Muscle layer of colon (tissue), 2 donors: Measurements from ENCODE around the gene MMP20.

Experiments
- H3K27ac ChIP-seq: one replicate; pipeline ENCODE4 v1.7.0; 2013; ENCODE audit warnings: low read depth, mild to moderate bottlenecking, low read length, moderate library complexity
- H3K27me3 ChIP-seq, 2 donors: one replicate each; pipeline ENCODE4 v1.7.0; 2013; ENCODE audit warnings: low read length in 2 of 2, mild to moderate bottlenecking in 2 of 2; ENCODE audit not compliant: insufficient read depth in 2 of 2, control insufficient read depth in 1 of 2
- H3K36me3 ChIP-seq: one replicate; pipeline ENCODE4 v1.7.0; 2013; ENCODE audit warnings: mild to moderate bottlenecking, low read length; ENCODE audit not compliant: insufficient read depth
- H3K4me1 ChIP-seq: one replicate; pipeline ENCODE4 v1.7.0; 2013; ENCODE audit warnings: mild to moderate bottlenecking, low read length; ENCODE audit not compliant: insufficient read depth
- H3K4me3 ChIP-seq, 2 donors: one replicate each; pipeline ENCODE4 v1.7.0; 2013; ENCODE audit warnings: low read length in 2 of 2, low read depth in 1 of 2, mild to moderate bottlenecking in 1 of 2, moderate library complexity in 1 of 2
- H3K9ac ChIP-seq: one replicate; pipeline ENCODE4 v1.7.0; 2013; ENCODE audit warnings: low read length
- H3K9me3 ChIP-seq: one replicate; pipeline ENCODE4 v1.7.0; 2013; ENCODE audit warnings: mild to moderate bottlenecking, low read length
- donor health status: abdominal sarcoma.
- donor health status: Adenocarcinoma of cecum.

MMP20 gene

GRCh38 chr11:102573851-102574250 lies 51.3 kb downstream of the MMP20 start:
- no peaks in the 10 kb centered on the region for H3K9me3 ChIP-seq
- H3K27me3 ChIP-seq = no peaks in the 10 kb centered on the region
- no peak overlapping the region for H3K27ac ChIP-seq
- H3K4me1 ChIP-seq = no peaks in the 10 kb centered on the region
- no peak overlapping the region for H3K4me3 ChIP-seq
- no peaks in the 10 kb centered on the region for H3K36me3 ChIP-seq
- no peak overlapping the region for H3K9ac ChIP-seq

- H3K9me3 ChIP-seq = no peaks in the 10 kb centered on the region
- H3K4me1 ChIP-seq = no peaks in the 10 kb centered on the region
- no peaks in the 10 kb centered on the region for H3K27me3 ChIP-seq
- no peaks in the 10 kb centered on the region for H3K36me3 ChIP-seq
- no peak overlapping the region for H3K4me3 ChIP-seq
- H3K9ac ChIP-seq = no peak overlapping the region
- H3K27ac ChIP-seq = no peak overlapping the region
These were observed 52.4 kb downstream of the MMP20 start for GRCh38 chr11:102572554-102573220.

- H3K4me3 ChIP-seq = no peak overlapping the region
- no peak overlapping the region for H3K27ac ChIP-seq
- no peaks in the 10 kb centered on the region for H3K4me1 ChIP-seq
- H3K9me3 ChIP-seq = peaks cover 4% of the 10 kb centered on the region
- no peak overlapping the region for H3K9ac ChIP-seq
- no peaks in the 10 kb centered on the region for H3K27me3 ChIP-seq
- no peaks in the 10 kb centered on the region for H3K36me3 ChIP-seq
These were observed 56.3 kb downstream of the MMP20 start for GRCh38 chr11:102568851-102569250.

- H3K9me3 ChIP-seq = peaks cover 4% of the 10 kb centered on the region
- no peaks in the 10 kb centered on the region for H3K27me3 ChIP-seq
- peaks cover 6% of the 10 kb centered on the region for H3K4me1 ChIP-seq
- H3K36me3 ChIP-seq = no peaks in the 10 kb centered on the region
- no peak overlapping the region for H3K9ac ChIP-seq
- H3K27ac ChIP-seq = no peak overlapping the region
- H3K4me3 ChIP-seq = no peak overlapping the region
These were observed 59.0 kb downstream of the MMP20 start for GRCh38 chr11:102566112-102566511.

GRCh38 chr11:102564110-102564509 lies 61.0 kb downstream of the MMP20 start:
- H3K36me3 ChIP-seq = no peaks in the 10 kb centered on the region
- H3K4me1 ChIP-seq = peaks cover 16% of the 10 kb centered on the region
- no peak overlapping the region for H3K27ac ChIP-seq
- H3K9ac ChIP-seq = no peak overlapping the region
- H3K9me3 ChIP-seq = peaks cover 4% of the 10 kb centered on the region
- H3K27me3 ChIP-seq = no peaks in the 10 kb centered on the region
- no peak overlapping the region for H3K4me3 ChIP-seq

GRCh38 chr11:102561636-102562035 lies 63.5 kb downstream of the MMP20 start:
- Histone ChIP-seq H3K36me3 (no peaks in the 10 kb centered on the region), H3K27ac (no peak overlapping the region), H3K9me3 (peaks cover 4% of the 10 kb centered on the region), H3K27me3 (no peaks in the 10 kb centered on the region), H3K9ac (no peak overlapping the region), H3K4me1 (peaks cover 16% of the 10 kb centered on the region), H3K4me3 (no peak overlapping the region)

GRCh38 chr11:102560555-102561011 lies 64.5 kb downstream of the MMP20 start:
- no peaks in the 10 kb centered on the region for H3K9me3 ChIP-seq
- H3K4me3 ChIP-seq = peak overlapping the region; percentile 4 to 59
- no peaks in the 10 kb centered on the region for H3K36me3 ChIP-seq
- H3K9ac ChIP-seq = no peak overlapping the region
- H3K27me3 ChIP-seq = no peaks in the 10 kb centered on the region
- H3K4me1 ChIP-seq = peaks cover 16% of the 10 kb centered on the region
- peak overlapping the region; percentile 61 for H3K27ac ChIP-seq

- Histone ChIP-seq H3K9ac (no peak overlapping the region), H3K27me3 (no peaks in the 10 kb centered on the region), H3K4me1 (peaks cover 16% of the 10 kb centered on the region), H3K9me3 (no peaks in the 10 kb centered on the region), H3K36me3 (no peaks in the 10 kb centered on the region), H3K27ac (peak overlapping the region; percentile 65), H3K4me3 (no peak overlapping the region)
These were observed 65.3 kb downstream of the MMP20 start for GRCh38 chr11:102559839-102560238.

- Histone ChIP-seq H3K27ac (no peak overlapping the region), H3K9me3 (no peaks in the 10 kb centered on the region), H3K36me3 (no peaks in the 10 kb centered on the region), H3K4me3 (no peak overlapping the region), H3K4me1 (peaks cover 7% of the 10 kb centered on the region), H3K9ac (no peak overlapping the region), H3K27me3 (no peaks in the 10 kb centered on the region)
These were observed 70.0 kb downstream of the MMP20 start for GRCh38 chr11:102555091-102555490.

- H3K9ac ChIP-seq = no peak overlapping the region
- no peaks in the 10 kb centered on the region for H3K27me3 ChIP-seq
- H3K27ac ChIP-seq = no peak overlapping the region
- H3K9me3 ChIP-seq = no peaks in the 10 kb centered on the region
- H3K4me3 ChIP-seq = no peak overlapping the region
- no peaks in the 10 kb centered on the region for H3K4me1 ChIP-seq
- no peaks in the 10 kb centered on the region for H3K36me3 ChIP-seq
These were observed 71.3 kb downstream of the MMP20 start for GRCh38 chr11:102553835-102554282.

GRCh38 chr11:102552447-102553194 lies 72.5 kb downstream of the MMP20 start:
- no peaks in the 10 kb centered on the region for H3K4me1 ChIP-seq
- no peak overlapping the region for H3K9ac ChIP-seq
- H3K27me3 ChIP-seq = no peaks in the 10 kb centered on the region
- no peaks in the 10 kb centered on the region for H3K9me3 ChIP-seq
- no peaks in the 10 kb centered on the region for H3K36me3 ChIP-seq
- H3K4me3 ChIP-seq = no peak overlapping the region
- no peak overlapping the region for H3K27ac ChIP-seq
